ENCODE results near the gene ENTPD8. TPM values are rescaled to one million over a fixed set of nuclear protein-coding genes. Genes with fewer than 3 reads are reported as not detected.
A peak's percentile ranks its signal among the peaks of the same experiment; 100 is the strongest.

The ENTPD8 gene
- polyA plus RNA-seq, 3 donors = not detected

- Mint-ChIP-seq H3K27me3 (ENCODE audit: low read depth in 3 of 3) (peaks cover 0 to 3% (median 2%) of the 10 kb centered on the region in 3 donors), H3K27ac (peak overlapping the region in 1 of 7 donors; percentile 15), H3K36me3 (peaks cover 8 to 17% of the 10 kb centered on the region in 2 donors), H3K4me1 (peaks cover 13% of the 10 kb centered on the region), H3K9me3 (peaks cover 10 to 19% (median 13%) of the 10 kb centered on the region in 7 donors), H3K4me3 (no peak overlapping the region)
- H3K27me3 ChIP-seq (ENCODE audit: control insufficient read depth in 2 of 2, insufficient read depth in 2 of 2, low read length in 2 of 2) = no peaks in the 10 kb centered on the region
- H3K27ac ChIP-seq (ENCODE audit: low read depth in 1 of 2, low read length in 2 of 2) = no peak overlapping the region
- intact Hi-C loops (cut with micrococcal nuclease) = no loop called here
- TF ChIP-seq CTCF (IDR thresholded peaks at IDR 0.05) = no peak
- peaks cover 5 to 11% of the 10 kb centered on the region in 2 donors for H3K36me3 ChIP-seq (replicated peaks in 1 of 2; ENCODE audit: control insufficient read depth in 1 of 2, insufficient read depth in 2 of 2, low read length in 2 of 2)
- DNase-seq = no peak
- no peak overlapping the region for H2AFZ ChIP-seq (ENCODE audit: insufficient read depth, low read depth, low read length, poor library complexity, severe bottlenecking)
- H3K4me1 ChIP-seq (ENCODE audit: control insufficient read depth in 1 of 2, insufficient read depth in 2 of 2, low read length in 2 of 2) = peaks cover 12 to 15% of the 10 kb centered on the region in 2 donors
- H3K79me2 ChIP-seq (ENCODE audit: insufficient read depth, low read length) = no peaks in the 10 kb centered on the region
- no peak overlapping the region for H3K4me2 ChIP-seq (replicated peaks; ENCODE audit: extremely low read depth, low read length, poor library complexity, severe bottlenecking)
- H3K9me3 ChIP-seq (replicated peaks in 1 of 2; ENCODE audit: control insufficient read depth in 1 of 2, insufficient read depth in 1 of 2, low read length in 2 of 2) = peaks cover 0 to 16% of the 10 kb centered on the region in 2 donors
- no peak overlapping the region for H3K4me3 ChIP-seq (replicated peaks in 1 of 3; ENCODE audit: low read depth in 2 of 3, low read length in 3 of 3)
- H4K20me1 ChIP-seq (ENCODE audit: insufficient read depth, low read length) = no peaks in the 10 kb centered on the region
- 92% methylated on average over 12 of the region's 15 CpGs for WGBS (ENCODE audit: insufficient coverage)
- no peak overlapping the region for H3K9ac ChIP-seq (ENCODE audit: insufficient read depth, low read length, poor library complexity, severe bottlenecking)
These were observed 44.9 kb downstream of the ENTPD8 start for GRCh38 chr9:137396227-137396626.

GRCh38 chr9:137395666-137396010, 45.5 kb downstream of the ENTPD8 start:
- no peak overlapping the region for H3K4me2 ChIP-seq (replicated peaks; ENCODE audit: extremely low read depth, low read length, poor library complexity, severe bottlenecking)
- Mint-ChIP-seq H3K36me3 (peaks cover 8 to 16% of the 10 kb centered on the region in 2 donors), H3K4me3 (no peak overlapping the region), H3K4me1 (peaks cover 13% of the 10 kb centered on the region), H3K9me3 (peaks cover 8 to 15% (median 11%) of the 10 kb centered on the region in 7 donors), H3K27ac (no peak overlapping the region), H3K27me3 (ENCODE audit: low read depth in 3 of 3) (peaks cover 0 to 3% (median 2%) of the 10 kb centered on the region in 3 donors)
- TF ChIP-seq CTCF (IDR thresholded peaks at IDR 0.05) = no peak
- H3K27ac ChIP-seq (ENCODE audit: low read depth in 1 of 2, low read length in 2 of 2) = no peak overlapping the region
- H3K36me3 ChIP-seq (replicated peaks in 1 of 2; ENCODE audit: control insufficient read depth in 1 of 2, insufficient read depth in 2 of 2, low read length in 2 of 2) = peaks cover 5 to 11% of the 10 kb centered on the region in 2 donors
- H3K9ac ChIP-seq (ENCODE audit: insufficient read depth, low read length, poor library complexity, severe bottlenecking) = no peak overlapping the region
- WGBS (ENCODE audit: insufficient coverage) = 100% methylated on average over 8 of the region's 11 CpGs
- H3K9me3 ChIP-seq (replicated peaks in 1 of 2; ENCODE audit: control insufficient read depth in 1 of 2, insufficient read depth in 1 of 2, low read length in 2 of 2) = peaks cover 0 to 16% of the 10 kb centered on the region in 2 donors
- no peak for DNase-seq
- no peaks in the 10 kb centered on the region for H3K79me2 ChIP-seq (ENCODE audit: insufficient read depth, low read length)
- H3K27me3 ChIP-seq (ENCODE audit: control insufficient read depth in 2 of 2, insufficient read depth in 2 of 2, low read length in 2 of 2) = no peaks in the 10 kb centered on the region
- no peak overlapping the region for H3K4me3 ChIP-seq (replicated peaks in 1 of 3; ENCODE audit: low read depth in 2 of 3, low read length in 3 of 3)
- no peaks in the 10 kb centered on the region for H4K20me1 ChIP-seq (ENCODE audit: insufficient read depth, low read length)
- H2AFZ ChIP-seq (ENCODE audit: insufficient read depth, low read depth, low read length, poor library complexity, severe bottlenecking) = no peak overlapping the region
- H3K4me1 ChIP-seq (ENCODE audit: control insufficient read depth in 1 of 2, insufficient read depth in 2 of 2, low read length in 2 of 2) = peaks cover 12 to 15% of the 10 kb centered on the region in 2 donors
- intact Hi-C loops (cut with micrococcal nuclease) = no loop called here

All from CD14-positive monocyte (primary cell).